Measurements from ENCODE around the gene EEF1AKMT1.

GRCh38 chr13:20799726-20800416 is 26.1 kb upstream of the EEF1AKMT1 start:
- no peak for TF ChIP-seq CTCF (IDR thresholded peaks at IDR 0.05)
- TF ChIP-seq POLR2AphosphoS5 (IDR thresholded peaks at IDR 0.05; ENCODE audit: insufficient read depth in 1 of 2, low read depth in 1 of 2) = no peak
- no peak for TF ChIP-seq POLR2A (IDR thresholded peaks at IDR 0.05)

Measured in vagina (tissue), 2 donors.